Measurements from ENCODE around the gene SULT1A3.
"Not testable (repeated sequence)": the region's sequence is repeated elsewhere in the genome, so short reads cannot be mapped to it uniquely, and the experiment has no call there.

DNA sequence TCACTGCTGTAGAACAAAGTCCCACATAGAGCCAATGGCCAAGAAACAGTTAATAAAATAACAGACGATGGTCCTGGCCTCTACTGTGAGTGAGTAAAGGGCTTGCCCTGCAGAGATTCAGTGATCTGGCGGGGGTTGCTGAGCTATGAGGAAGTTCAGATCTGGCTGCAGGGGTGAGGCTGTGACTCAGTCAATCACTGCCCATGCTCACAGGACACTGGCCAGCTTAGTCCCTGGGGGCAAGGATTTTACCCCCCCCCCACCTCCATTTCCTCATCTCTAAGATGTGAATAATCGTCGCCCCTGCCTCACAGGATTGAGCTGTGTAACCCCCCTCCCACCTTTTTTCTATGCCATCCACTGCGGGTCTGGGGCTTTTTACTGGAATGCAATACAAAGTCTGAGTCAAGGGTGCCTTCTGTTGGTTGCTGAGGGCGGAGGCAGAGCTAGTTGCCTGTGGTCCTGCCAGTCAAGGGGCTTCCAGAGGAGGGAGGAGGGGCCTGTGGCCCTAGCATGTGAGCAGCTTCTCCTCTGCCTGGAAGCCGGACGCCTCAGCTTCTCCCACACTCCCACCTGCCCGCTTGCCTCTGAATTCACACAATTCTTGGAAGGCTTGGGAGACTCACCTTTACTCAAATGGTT, 8.1 kb downstream of the SULT1A3 start:
- TF ChIP-seq, protein P1, sequence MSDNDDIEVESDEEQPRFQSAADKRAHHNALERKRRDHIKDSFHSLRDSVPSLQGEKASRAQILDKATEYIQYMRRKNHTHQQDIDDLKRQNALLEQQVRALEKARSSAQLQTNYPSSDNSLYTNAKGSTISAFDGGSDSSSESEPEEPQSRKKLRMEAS (IDR thresholded peaks at IDR 0.05; ENCODE audit: low read depth, low read length) = not testable (repeated sequence)
- TF ChIP-seq, protein P2, sequence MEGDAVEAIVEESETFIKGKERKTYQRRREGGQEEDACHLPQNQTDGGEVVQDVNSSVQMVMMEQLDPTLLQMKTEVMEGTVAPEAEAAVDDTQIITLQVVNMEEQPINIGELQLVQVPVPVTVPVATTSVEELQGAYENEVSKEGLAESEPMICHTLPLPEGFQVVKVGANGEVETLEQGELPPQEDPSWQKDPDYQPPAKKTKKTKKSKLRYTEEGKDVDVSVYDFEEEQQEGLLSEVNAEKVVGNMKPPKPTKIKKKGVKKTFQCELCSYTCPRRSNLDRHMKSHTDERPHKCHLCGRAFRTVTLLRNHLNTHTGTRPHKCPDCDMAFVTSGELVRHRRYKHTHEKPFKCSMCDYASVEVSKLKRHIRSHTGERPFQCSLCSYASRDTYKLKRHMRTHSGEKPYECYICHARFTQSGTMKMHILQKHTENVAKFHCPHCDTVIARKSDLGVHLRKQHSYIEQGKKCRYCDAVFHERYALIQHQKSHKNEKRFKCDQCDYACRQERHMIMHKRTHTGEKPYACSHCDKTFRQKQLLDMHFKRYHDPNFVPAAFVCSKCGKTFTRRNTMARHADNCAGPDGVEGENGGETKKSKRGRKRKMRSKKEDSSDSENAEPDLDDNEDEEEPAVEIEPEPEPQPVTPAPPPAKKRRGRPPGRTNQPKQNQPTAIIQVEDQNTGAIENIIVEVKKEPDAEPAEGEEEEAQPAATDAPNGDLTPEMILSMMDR (IDR thresholded peaks at IDR 0.05; ENCODE audit: low read depth, low read length) = not testable (repeated sequence)
- TF ChIP-seq POLR2A (IDR thresholded peaks at IDR 0.05; ENCODE audit: extremely low read depth, insufficient read length); MYC (IDR thresholded peaks at IDR 0.05; ENCODE audit: low read depth, low read length): not testable (repeated sequence)
